NT2/D1 (cell line): ENCODE measurements around the gene EPHA6.

Source experiments
- SUZ12 ChIP-seq: IDR thresholded peaks from 2 replicates; pipeline ENCODE4 v1.6.1; 2011; ENCODE audit not compliant: insufficient read length, insufficient read depth; ENCODE audit errors: extremely low read depth
- YY1 ChIP-seq: IDR thresholded peaks from 2 replicates; pipeline ENCODE4 v1.6.1; 2011; ENCODE audit not compliant: insufficient read length, insufficient read depth
- ZNF274 ChIP-seq: IDR thresholded peaks from 2 replicates; pipeline ENCODE4 v1.6.1; 2011; ENCODE audit warnings: mild to moderate bottlenecking, low read depth, low read length

GRCh38 chr3:97470481-97470880 lies 656.1 kb downstream of the EPHA6 start:
- TF ChIP-seq YY1 (no peak), ZNF274 (no peak), SUZ12 (no peak)
